HTR-8/SVneo (cell line): ENCODE data around the gene STAT5B.
"Not testable (repeated sequence)": the region's sequence is repeated elsewhere in the genome, so short reads cannot be mapped to it uniquely, and the experiment has no call there.

Experiments used
- DNase-seq: peaks from one replicate; pipeline ENCODE4 v3.0.0; 2011; ENCODE audit warnings: low spot score, mixed read lengths; ENCODE audit not compliant: insufficient read length
- FAIRE-seq: peaks from 2 replicates; lab custom pipeline; 2011; peaks lifted over from hg19 to GRCh38; lab: Jason Lieb, UNC

Gene STAT5B

DNA sequence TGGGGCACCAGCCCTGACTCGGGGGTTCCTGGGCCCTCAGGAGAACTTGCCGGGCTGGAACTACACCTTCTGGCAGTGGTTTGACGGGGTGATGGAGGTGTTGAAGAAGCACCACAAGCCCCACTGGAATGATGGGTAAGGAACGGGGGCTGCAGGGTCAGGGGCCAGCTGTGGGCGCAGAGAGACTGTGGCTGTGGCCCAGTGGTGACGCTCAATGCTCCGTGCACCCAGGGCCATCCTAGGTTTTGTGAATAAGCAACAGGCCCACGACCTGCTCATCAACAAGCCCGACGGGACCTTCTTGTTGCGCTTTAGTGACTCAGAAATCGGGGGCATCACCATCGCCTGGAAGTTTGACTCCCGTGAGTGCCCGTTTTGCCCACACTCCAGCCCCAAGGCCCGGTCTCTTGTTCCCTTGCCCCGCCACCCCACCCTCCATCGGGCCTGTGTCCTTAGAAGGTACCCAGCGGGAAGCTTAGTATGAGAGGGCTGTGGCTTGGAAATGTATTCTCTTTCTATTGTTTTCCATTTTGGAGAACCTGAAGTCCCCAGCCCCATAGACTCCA lies 31.3 kb upstream of the STAT5B start:
- FAIRE-seq: no peak
- no peak for DNase-seq

DNA sequence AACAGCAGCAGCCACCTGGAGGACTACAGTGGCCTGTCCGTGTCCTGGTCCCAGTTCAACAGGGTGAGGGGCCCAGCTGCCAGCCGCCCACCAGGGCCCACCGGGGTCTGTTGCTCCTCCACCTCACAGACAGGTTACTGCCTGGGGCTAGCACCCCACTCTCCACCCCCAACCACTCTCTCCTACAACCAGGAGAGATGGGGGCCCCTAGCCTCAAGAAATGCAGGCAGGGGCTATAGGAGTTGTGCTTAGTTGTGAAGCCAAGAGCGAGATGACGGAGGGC lies 30.1 kb upstream of the STAT5B start:
- DNase-seq (no peak), FAIRE-seq (no peak)

DNA sequence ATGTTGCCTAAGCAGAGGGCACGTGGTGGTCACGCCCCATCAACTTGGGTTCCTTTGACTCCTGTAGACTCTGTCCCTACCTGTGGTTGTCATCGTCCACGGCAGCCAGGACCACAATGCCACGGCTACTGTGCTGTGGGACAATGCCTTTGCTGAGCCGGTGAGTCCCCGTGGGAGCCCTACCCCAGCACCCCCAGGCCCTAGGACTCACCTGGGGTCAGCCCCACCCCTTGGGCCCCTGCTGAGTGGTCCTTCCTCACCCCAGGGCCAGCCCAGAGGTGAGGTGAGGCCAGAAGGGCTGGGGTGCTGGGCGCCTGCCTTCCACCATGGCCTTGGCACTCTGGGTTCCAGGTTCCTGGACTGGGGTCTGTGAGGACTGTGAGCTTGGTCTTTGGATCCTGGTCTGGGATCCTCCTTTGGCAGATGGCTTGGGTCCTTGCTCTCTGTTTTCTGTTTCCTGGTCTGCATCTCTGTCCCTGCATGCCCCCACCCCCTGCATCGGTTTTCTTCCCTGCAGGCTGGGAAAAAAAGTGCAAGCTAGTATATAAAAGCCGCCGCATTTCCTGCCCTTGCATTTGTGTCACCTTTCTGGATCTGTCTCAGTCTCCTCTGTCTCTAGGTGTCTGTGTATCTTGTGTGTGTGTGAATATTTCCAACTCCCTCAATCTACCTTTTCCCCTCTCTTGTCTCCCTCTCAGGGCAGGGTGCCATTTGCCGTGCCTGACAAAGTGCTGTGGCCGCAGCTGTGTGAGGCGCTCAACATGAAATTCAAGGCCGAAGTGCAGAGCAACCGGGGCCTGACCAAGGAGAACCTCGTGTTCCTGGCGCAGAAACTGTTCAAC lies 29.6 kb upstream of the STAT5B start:
- DNase-seq (no peak), FAIRE-seq (no peak)

DNA sequence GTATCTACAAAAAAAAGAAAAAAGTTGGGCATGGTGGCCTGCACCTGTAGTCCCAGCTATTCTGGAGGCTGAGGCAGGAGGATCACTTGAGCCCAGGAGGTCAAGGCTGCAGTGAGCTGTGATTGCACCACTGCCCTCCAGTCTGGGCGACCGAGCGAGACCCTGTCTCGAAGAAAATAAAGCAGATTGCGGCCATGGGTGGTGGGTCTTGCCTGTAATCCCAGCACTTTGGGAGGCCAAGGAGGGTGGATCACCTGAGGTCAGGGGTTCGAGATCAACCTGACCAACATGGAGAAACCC lies 28.8 kb upstream of the STAT5B start:
- not testable (repeated sequence) for FAIRE-seq

DNA sequence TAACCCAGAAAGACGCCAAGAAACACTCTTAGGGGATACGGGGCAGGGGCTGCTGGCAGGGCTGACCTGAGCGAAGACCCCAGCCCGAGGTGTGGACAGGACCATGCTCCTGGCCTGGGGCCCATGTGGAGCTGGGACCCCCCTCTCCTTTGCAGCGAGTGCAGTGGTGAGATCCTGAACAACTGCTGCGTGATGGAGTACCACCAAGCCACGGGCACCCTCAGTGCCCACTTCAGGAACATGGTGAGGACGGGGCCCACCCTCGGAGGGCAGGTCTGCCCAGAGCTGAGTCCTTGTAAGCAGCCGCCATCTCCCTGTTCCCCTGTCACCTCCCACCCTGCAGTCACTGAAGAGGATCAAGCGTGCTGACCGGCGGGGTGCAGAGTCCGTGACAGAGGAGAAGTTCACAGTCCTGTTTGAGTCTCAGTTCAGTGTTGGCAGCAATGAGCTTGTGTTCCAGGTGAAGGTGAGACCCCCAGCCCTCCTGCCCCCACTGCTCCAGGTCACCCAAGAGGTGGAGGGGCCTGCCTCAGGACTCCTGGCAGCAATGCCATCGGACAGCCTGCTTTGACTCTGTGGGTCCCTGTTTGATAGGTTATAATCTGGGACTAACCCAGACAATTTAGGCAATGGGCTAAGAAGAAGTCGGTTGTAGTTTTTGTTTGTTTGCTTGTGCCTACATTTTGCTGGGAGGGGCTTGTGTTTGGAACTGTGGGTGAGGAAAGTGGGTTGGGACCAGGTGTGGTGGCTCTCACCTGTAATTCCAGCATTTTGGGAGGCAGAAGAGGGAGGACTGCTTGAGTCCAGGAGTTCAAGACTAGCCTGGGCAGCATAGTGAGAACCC lies 28.2 kb upstream of the STAT5B start:
- DNase-seq (no peak), FAIRE-seq (no peak)

More for the DNA sequence above, 28.8 kb upstream of the STAT5B start:
- not testable (repeated sequence) for DNase-seq

DNA sequence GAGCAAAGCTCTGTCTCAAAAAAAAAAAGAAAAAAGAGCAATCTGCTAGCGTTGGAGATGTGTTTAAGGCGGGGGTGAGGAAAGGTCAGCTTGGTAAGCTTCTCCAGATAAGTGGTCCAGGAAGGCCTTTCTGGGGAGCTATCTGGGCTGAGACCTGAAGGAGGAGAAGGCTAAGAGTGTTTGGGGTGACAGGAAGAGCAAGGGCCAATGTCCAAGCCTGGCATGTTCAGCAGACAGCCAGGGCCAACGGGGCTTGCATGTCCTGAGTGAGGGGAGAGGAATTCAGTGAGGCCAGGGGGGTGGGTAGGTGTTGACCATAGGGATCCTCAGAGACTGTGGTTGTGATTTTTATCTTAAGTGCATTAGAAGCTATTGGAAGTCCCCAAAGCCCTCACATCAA lies 27.5 kb upstream of the STAT5B start:
- DNase-seq: no peak
- no peak for FAIRE-seq

DNA sequence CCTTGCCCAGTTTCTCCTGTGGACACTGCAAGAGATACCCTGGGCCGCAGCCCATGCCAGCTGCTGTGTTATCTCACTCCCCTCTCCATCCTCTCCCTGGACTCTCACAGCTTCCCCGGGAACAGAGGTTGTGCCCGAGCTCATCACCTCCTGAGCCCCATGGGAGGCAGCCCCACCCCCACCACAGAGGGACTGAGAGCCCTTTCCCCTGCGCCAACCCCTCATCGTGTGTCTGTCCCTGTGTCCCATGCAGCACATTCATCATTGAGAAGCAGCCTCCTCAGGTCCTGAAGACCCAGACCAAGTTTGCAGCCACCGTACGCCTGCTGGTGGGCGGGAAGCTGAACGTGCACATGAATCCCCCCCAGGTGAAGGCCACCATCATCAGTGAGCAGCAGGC lies 24.8 kb upstream of the STAT5B start:
- FAIRE-seq (no peak), DNase-seq (no peak)

DNA sequence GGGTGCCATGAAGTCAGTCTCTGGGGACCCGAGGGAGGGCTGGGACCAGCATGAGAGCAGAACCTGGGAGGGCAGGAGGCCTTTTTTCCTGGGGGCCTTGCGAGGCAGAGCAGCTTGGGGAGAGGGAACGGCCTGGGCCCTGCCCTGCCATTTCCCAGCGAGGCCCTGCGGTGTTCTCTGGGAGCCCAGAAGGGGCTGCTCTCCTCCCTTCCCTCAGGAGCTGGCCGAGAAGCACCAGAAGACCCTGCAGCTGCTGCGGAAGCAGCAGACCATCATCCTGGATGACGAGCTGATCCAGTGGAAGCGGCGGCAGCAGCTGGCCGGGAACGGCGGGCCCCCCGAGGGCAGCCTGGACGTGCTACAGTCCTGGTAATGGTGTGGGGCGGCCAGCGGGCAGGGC lies 23.7 kb upstream of the STAT5B start:
- FAIRE-seq: not testable (repeated sequence)

DNA sequence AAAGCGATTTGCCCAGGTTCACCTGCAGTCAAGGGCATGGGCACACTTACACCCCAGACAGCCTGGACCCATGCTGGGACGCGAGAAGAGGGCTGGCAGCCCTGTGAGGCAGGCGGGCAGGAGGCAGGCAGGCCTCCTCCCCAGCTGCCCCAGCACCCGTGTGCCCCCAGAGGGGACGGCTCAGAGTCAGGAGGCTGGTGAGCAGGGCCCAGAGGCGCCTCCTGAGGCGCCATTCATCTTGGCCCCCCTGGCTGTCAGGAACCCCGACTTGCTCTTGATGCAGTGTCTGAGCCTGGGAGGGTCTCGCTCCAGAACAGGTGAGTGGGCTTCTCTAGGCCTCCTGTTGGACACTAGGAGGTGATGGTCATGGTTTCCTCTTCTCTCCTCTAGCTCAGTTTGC lies 23.2 kb upstream of the STAT5B start:
- DNase-seq, FAIRE-seq: not testable (repeated sequence)

More for the DNA sequence above, 23.7 kb upstream of the STAT5B start:
- not testable (repeated sequence) for DNase-seq

DNA sequence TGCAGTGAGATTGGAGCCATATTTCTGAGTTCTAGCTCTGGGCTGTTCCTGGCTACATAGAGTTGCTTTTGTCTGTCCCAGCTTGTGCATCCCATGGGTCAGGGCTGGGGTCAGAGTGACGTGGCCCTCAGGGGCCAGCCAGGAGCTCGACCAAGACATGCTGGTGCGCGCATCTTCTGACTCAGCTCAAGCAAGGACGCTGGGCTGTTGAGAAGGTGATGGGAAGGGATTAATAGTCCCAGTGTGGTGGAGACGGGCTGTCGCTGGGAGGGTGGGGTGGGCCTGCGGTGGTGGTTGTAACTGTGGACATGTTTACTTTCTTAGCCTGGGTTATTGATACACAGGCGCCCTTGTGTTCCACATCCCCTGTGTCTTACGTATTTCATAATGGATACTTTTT lies 21.6 kb upstream of the STAT5B start:
- peak; percentile 9 for FAIRE-seq
- DNase-seq: not testable (repeated sequence)

DNA sequence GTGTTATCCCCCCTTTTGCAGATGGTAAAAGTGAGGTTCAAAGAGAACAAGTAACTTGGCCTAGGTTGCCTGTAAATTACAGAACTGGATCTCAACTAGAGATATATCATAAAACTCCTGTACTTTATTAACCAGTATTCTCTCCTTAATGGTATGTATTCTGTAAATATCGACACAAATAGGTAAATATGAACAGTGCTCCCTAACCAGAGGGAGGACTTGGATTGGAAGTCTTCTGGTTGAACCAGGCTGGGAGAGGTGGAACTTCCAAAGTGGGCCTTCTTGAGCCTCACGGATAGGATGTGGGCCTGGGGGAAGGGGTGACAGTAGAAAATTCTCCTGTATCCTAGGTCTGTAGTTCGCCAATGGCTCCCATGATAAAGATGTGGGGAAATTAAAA lies 19.8 kb upstream of the STAT5B start:
- no peak for FAIRE-seq
- DNase-seq: no peak

DNA sequence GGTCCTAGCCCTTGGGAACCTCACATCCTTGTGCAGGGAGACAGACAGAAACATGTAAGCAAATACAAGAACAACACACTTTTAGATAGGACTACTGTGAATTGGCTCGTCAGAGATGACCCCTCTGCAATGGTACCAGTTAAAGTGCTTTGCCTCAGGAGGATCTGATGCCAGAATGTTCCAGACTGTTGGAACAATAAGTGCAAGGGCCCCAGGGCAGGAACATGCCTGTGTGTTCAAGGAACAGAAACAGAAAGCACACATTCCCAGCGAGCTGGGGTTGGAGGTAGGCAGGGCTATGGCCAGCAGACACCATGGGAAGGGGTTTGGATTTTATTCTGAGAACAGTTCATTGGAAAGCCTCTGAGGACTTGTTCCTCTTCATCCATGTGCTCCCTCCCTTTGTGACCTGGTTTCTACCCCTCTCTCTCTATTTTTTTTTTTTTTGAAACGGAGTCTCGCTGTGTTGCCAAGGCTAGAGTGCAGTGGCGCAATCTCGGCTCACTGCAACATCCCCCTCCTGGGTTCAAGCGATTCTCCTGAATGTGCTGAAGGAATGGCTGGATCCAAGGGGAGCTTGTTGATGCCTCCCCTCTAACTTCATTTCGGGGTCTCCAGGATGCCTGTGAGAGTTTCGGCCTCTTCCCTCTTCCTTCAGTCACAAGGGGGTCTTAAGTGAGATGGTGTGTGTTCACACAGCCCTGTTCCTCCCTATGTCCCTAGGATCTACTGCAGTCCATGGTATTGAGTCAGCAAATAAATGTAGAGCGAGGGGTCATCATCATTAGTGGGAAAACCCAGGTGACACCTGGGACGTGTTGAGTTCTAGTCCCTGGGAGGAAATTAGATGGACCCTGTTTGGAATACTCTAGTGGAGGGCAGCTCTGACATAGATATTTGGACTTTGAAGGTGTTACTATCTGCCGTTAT lies 18.5 kb upstream of the STAT5B start:
- no peak for DNase-seq
- FAIRE-seq: no peak

DNA sequence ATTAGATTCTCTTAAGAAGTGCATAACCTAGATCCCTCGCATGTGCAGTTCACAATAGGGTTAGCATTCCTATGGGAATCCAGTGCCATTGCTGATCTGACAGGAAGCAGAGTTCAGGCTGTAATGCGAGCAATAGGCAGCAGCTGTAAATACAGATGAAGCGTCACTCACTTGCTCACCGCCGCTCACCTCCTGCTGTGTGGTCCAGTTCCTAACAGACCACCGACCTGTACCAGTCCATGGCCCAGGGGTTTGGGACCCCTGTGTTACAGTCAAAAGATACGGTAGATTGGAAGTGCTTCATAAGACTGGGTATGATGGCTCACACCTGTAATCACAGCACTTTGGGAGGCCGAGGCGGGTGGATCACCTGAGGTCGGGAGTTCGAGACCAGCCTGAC lies 14.9 kb upstream of the STAT5B start:
- FAIRE-seq (no peak), DNase-seq (no peak)

DNA sequence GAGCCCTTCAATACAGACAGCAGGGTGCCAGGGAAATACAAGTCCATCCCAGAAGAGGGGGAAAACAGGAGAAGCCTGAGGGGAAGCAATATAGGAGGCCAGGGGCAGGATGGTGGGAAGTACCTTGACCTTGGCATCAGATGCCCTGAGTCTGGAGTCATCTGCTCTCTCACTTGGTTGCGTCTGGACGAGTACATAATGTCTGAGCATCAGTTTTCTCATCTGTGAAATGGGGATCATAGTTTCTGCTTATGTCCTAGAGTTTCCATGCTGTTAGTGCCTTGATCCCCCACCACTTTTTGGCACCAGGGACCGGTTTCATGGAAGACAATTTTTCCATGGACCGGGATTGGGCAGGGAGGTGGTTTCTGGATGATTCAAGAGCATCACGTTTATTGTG lies 14.4 kb upstream of the STAT5B start:
- FAIRE-seq (no peak), DNase-seq (no peak)

DNA sequence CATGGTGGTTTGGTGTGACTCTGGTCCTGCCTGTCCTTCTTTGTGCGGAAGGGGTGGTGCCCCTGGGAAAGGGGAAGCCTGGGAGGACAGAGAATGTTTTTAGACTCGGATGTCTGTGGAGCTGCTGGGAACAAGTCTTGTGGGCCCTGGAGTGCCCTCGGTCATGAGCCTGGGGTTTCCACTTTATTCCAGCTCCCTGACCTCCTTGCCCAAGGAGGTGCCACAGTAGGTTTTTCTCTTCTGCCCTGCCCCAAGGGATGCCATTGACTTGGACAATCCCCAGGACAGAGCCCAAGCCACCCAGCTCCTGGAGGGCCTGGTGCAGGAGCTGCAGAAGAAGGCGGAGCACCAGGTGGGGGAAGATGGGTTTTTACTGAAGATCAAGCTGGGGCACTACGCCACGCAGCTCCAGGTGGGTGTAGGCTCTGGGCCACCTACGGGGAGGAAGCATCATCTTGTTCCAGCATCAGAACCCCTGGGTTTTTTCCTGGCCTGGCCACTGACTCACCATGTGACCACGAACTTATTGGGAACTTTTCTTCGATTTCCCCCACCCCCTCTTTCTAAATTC lies 13.5 kb upstream of the STAT5B start:
- DNase-seq (no peak), FAIRE-seq (no peak)

DNA sequence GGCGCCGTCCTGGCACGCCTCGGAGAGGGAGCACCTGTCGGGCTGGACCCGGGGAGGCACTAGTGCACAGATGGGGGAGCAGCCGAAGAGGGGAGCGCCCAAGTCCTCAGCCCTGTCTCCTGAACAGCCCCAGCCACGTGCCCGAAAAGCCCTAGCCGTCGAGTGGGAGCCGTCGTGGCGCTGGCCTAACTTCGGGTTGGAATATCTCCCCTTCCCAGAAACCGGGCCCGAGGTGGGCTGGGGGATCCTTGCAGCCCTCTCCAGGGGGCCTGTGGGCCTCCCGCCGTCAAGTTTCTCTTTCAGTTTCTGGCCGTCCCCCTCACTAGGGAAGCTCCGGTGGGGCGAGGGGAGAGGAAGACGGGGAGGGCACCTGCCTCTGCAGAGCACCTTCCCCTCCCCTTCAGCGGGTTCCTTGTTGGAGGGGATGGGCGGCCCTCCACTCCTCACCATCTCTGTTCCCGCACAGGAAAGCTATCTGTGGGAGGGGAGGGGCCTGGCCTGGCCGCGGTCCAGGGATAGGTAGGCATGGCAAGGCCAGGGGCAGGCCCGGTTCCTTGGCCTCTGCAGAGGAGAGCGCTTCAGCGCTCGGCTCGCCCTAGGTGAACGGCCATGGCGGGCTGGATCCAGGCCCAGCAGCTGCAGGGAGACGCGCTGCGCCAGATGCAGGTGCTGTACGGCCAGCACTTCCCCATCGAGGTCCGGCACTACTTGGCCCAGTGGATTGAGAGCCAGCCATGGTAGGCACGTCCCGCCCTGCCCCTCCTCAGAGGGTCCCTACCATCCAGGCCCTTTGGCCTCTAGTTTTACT lies 12.8 kb upstream of the STAT5B start:
- no peak for DNase-seq
- FAIRE-seq: no peak

DNA sequence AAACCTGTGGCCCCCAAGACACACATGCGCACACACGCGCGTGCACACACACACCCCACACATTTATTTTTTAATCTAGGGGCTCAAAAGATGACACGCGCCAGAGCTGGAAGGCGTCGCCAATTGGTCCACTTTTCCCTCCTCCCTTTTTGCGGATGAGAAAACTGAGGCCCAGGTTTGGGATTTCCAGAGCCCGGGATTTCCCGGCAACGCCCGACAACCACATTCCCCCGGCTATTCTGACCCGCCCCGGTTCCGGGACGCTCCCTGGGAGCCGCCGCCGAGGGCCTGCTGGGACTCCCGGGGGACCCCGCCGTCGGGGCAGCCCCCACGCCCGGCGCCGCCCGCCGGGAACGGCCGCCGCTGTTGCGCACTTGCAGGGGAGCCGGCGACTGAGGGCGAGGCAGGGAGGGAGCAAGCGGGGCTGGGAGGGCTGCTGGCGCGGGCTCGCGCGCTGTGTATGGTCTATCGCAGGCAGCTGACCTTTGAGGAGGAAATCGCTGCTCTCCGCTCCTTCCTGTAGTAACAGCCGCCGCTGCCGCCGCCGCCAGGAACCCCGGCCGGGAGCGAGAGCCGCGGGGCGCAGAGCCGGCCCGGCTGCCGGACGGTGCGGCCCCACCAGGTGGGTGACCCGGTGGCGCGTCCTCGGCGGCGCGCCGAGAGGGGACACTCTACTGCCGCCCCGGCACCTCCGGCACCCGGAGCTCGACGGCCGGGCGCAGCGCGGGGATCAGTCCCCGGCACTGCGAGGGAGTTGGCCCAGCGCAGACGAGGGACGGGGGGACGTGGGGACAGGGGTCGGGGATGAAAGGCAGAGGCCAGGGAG lies 12.0 kb upstream of the STAT5B start, which contains the start of gene STAT5A:
Gene STAT5A (plus strand): TSS at position 522 of the 826 bp plus-strand sequence. CDS start 914 bp downstream, outside the sequence.
- DNase-seq: peak; percentile 51

DNA sequence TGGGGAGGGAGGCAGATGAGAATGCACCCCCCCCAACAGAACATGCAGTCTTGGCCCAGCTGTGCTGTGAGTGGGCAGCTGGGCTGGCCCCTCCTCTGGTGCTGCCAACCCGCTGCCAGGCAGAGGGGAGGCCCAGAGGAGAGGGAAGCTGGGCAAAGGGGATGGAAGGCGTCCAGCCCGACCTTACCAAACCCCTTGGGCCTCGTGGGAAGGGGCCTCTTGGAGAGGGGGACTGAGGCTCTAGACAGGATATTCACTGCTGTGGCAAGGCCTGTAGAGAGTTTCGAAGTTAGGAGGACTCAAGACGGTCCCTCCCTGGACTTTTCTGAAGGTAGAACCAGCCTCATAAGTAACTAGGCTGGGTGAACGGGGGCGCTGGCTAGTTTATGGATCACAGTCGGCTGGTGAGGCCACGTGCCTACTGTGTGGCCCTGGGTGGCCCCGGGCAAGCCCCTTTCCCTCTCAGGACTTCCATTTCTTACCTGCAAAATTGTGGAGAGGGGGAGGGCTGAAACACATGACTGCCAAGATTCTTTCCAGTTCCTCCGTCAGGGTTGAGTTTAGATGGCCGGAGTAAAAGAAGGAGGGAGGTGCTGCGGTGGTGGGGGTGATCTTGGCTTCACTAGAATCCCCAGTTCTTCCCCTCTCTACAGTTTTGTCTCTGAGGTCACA lies 11.2 kb upstream of the STAT5B start:
- FAIRE-seq (peak; percentile 65), DNase-seq (no peak)

More for the DNA sequence above, 12.0 kb upstream of the STAT5B start, which contains the start of gene STAT5A:
- FAIRE-seq: peak; percentile 80
